HG03045 (cell line): ENCODE measurements around the gene IVL.

Source experiments
- ATAC-seq: cut with Tn5 transposase; IDR thresholded peaks from one replicate; pipeline ENCODE4 v1.9.1; 2021; ENCODE audit warnings: mild to moderate bottlenecking, moderate library complexity; ENCODE audit not compliant: unreplicated experiment

The IVL gene

GRCh38 chr1:152946248-152946647 is 37.9 kb downstream of the IVL start:
- no peak for ATAC-seq

- no peak for ATAC-seq
Measured at GRCh38 chr1:152946651-152947256, 38.4 kb downstream of the IVL start, which contains the start of gene SPRR5. Gene SPRR5 (plus strand): TSS chr1:152947206. CDS start chr1:152948555, 1,349 bp downstream.

- no peak for ATAC-seq
Measured at GRCh38 chr1:152951711-152952110, 43.4 kb downstream of the IVL start.

GRCh38 chr1:152953761-152954160 is 45.4 kb downstream of the IVL start:
- ATAC-seq: no peak

GRCh38 chr1:152954436-152954835 is 46.1 kb downstream of the IVL start:
- ATAC-seq: no peak

DNA sequence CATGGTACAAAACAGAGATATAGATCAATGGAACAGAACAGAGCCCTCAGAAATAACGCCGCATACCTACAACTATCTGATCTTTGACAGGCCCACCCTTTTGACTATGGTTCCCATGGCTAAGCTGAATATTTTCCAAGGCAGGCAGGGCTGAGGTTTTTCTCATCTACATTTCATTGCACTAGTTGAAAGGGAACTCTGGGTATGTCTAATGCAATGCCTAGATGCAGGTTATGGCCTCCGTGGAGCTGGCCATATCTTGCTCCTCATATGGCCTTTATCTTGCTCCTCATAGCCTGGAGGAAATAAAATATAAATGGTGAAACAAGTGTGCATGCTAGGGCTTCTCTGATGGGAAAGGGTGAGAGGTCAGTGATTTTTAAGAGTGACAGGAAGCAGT is 49.2 kb downstream of the IVL start:
- no peak for ATAC-seq

DNA sequence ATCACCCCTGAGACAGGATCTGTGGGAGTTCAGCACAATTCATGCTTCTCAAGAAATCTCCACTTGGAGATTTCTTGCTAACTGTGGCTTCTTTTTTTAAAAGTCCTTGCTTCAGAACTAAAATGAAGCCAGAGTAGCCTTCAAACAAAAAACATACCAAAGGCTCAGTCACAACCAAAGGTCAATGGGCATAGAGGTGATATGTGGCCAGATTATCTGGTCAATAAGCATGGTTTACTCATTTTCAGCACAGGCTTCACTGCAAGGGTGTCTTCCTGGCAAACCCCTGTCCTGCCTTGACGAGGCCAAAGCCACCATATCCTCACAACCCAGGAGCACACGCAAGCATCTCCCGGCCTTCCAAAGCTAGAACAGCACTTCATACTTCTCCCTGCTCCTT is 50.9 kb downstream of the IVL start:
- no peak for ATAC-seq

GRCh38 chr1:152959801-152960451 is 51.6 kb downstream of the IVL start:
- no peak for ATAC-seq

GRCh38 chr1:152960452-152961044 is 52.2 kb downstream of the IVL start:
- no peak for ATAC-seq
